HG03571 (cell line): ENCODE data around the gene RBMS3.

Source experiments
- ATAC-seq: cut with Tn5 transposase; IDR thresholded peaks from one replicate; pipeline ENCODE4 v1.9.1; 2021; ENCODE audit not compliant: unreplicated experiment

Gene RBMS3

GRCh38 chr3:29606416-29606815 is 325.5 kb downstream of the RBMS3 start:
- ATAC-seq: no peak

GRCh38 chr3:29608414-29609327 is 327.8 kb downstream of the RBMS3 start:
- ATAC-seq: no peak

- no peak for ATAC-seq
Observed at GRCh38 chr3:29609328-29609811, 328.5 kb downstream of the RBMS3 start.

- no peak for ATAC-seq
Observed at GRCh38 chr3:29610781-29611180, 329.9 kb downstream of the RBMS3 start.

GRCh38 chr3:29611252-29611651 is 330.4 kb downstream of the RBMS3 start:
- no peak for ATAC-seq

GRCh38 chr3:29612536-29612935 is 331.7 kb downstream of the RBMS3 start:
- no peak for ATAC-seq

GRCh38 chr3:29614954-29615353 is 334.1 kb downstream of the RBMS3 start:
- ATAC-seq: no peak

- ATAC-seq: no peak
Observed at GRCh38 chr3:29618395-29619282, 337.8 kb downstream of the RBMS3 start.

- ATAC-seq: no peak
Observed at GRCh38 chr3:29619676-29620075, 338.8 kb downstream of the RBMS3 start.

- no peak for ATAC-seq
Observed at GRCh38 chr3:29627136-29628117, 346.6 kb downstream of the RBMS3 start.

GRCh38 chr3:29628795-29629194 is 347.9 kb downstream of the RBMS3 start:
- ATAC-seq: no peak

- ATAC-seq: no peak
Observed at GRCh38 chr3:29635888-29636287, 355.0 kb downstream of the RBMS3 start.

GRCh38 chr3:29637068-29637467 is 356.2 kb downstream of the RBMS3 start:
- no peak for ATAC-seq

- ATAC-seq: no peak
Observed at GRCh38 chr3:29639578-29640290, 358.9 kb downstream of the RBMS3 start.

- ATAC-seq: no peak
Observed at GRCh38 chr3:29642393-29643033, 361.6 kb downstream of the RBMS3 start.

GRCh38 chr3:29643034-29643425 is 362.2 kb downstream of the RBMS3 start:
- ATAC-seq: no peak

GRCh38 chr3:29644261-29644660 is 363.4 kb downstream of the RBMS3 start:
- no peak for ATAC-seq

GRCh38 chr3:29644956-29645636 is 364.2 kb downstream of the RBMS3 start:
- no peak for ATAC-seq

- no peak for ATAC-seq
Observed at GRCh38 chr3:29646043-29646442, 365.2 kb downstream of the RBMS3 start.
